HepG2 (cell line): Measurements from ENCODE around the gene CHEK2. TPM values are rescaled to one million over a fixed set of nuclear protein-coding genes. Genes with fewer than 3 reads are reported as not detected.

Source experiments
- BCL6 ChIP-seq: IDR thresholded peaks from 2 replicates; pipeline ENCODE4 v1.6.1; 2016; ENCODE audit warnings: missing genetic modification reagents, missing compliant biosample characterization
- BRD4 ChIP-seq: sonication (generic); formaldehyde crosslinking; IDR thresholded peaks from 2 replicates; pipeline ENCODE4 v1.4.0; 2020; ENCODE audit warnings: missing genetic modification reagents
- CEBPG ChIP-seq: IDR thresholded peaks from 2 replicates; pipeline ENCODE4 v1.6.1; 2016
- DNMT3B ChIP-seq: conservative IDR thresholded peaks from 2 replicates; pipeline ENCODE4 v1.6.1; 2016; ENCODE audit warnings: missing biosample characterization, control low read depth
- HOXA3 ChIP-seq: sonication (generic); formaldehyde crosslinking; IDR thresholded peaks from 2 replicates; pipeline ENCODE4 v1.5.0; 2020; ENCODE audit warnings: missing genetic modification reagents
- KLF12 ChIP-seq: sonication (generic); formaldehyde crosslinking; IDR thresholded peaks from 2 replicates; pipeline ENCODE4 v1.4.0; 2020; ENCODE audit warnings: missing genetic modification reagents, borderline replicate concordance
- NFKBIZ ChIP-seq: IDR thresholded peaks from 2 replicates; pipeline ENCODE4 v1.6.1; 2018; ENCODE audit warnings: missing genetic modification reagents, missing compliant biosample characterization
- RORA ChIP-seq: sonication (generic); formaldehyde crosslinking; IDR thresholded peaks from 2 replicates; pipeline ENCODE4 v1.5.0; 2020; ENCODE audit warnings: mild to moderate bottlenecking, missing genetic modification reagents, moderate library complexity
- TGIF2 ChIP-seq: IDR thresholded peaks from 2 replicates; pipeline ENCODE4 v1.6.1; 2016; ENCODE audit warnings: control low read depth, missing compliant biosample characterization
- ZNF138 ChIP-seq: sonication (generic); formaldehyde crosslinking; IDR thresholded peaks from 2 replicates; pipeline ENCODE4 v1.5.0; 2020; ENCODE audit warnings: mild to moderate bottlenecking, low read depth, missing genetic modification reagents
- ZNF235 ChIP-seq: sonication (generic); formaldehyde crosslinking; IDR thresholded peaks from 2 replicates; pipeline ENCODE4 v1.8.1; 2023; ENCODE audit warnings: mild to moderate bottlenecking, missing genetic modification reagents, borderline replicate concordance
- ZNF274 ChIP-seq: sonication (generic); formaldehyde crosslinking; IDR thresholded peaks from 2 replicates; pipeline ENCODE4 v1.5.1; 2020; ENCODE audit warnings: mild to moderate bottlenecking, missing genetic modification reagents
- ZNF33A ChIP-seq: sonication (generic); formaldehyde crosslinking; IDR thresholded peaks from 2 replicates; pipeline ENCODE4 v1.5.1; 2020; ENCODE audit warnings: missing genetic modification reagents, mild to moderate bottlenecking, moderate library complexity, borderline replicate concordance
- ZNF460 ChIP-seq: sonication (generic); formaldehyde crosslinking; IDR thresholded peaks from 2 replicates; pipeline ENCODE4 v1.5.1; 2020; ENCODE audit warnings: missing genetic modification reagents, mild to moderate bottlenecking, borderline replicate concordance
- ZNF501 ChIP-seq: sonication (generic); formaldehyde crosslinking; IDR thresholded peaks from 2 replicates; pipeline ENCODE4 v1.5.1; 2020; ENCODE audit warnings: mild to moderate bottlenecking, moderate library complexity, missing genetic modification reagents
- polyA plus RNA-seq, 8 experiments: library from polyadenylated mRNA; depleted of rRNA in 3 of 8; stranded (reverse) in 7 of 8; unstranded in 1 of 8; fragments of >200 nt; fragmentation: Illumina TruSeq in 4 of 8; extraction: Trizol in 4 of 8; gene quantifications; 2 replicates each; pipeline versions ENCODE4 v1.2.1 to v1.2.3, GENCODE V29; 2011 to 2016; ENCODE audit warnings: low read depth in 4 of 8, missing spikeins in 1 of 8, mixed read lengths in 1 of 8; ENCODE audit not compliant: insufficient read depth in 1 of 8
- total RNA-seq, 5 experiments: library from RNA; depleted of rRNA; stranded (reverse); fragments of >200 nt; fragmentation: Illumina TruSeq; extraction: Trizol; gene quantifications; 2 replicates each; pipeline ENCODE4 v1.2.3, GENCODE V29; 2016; ENCODE audit warnings: low read depth in 1 of 5
- TF ChIP-seq, protein P1 (sequence below): sonication (generic); formaldehyde crosslinking; IDR thresholded peaks from 2 replicates; pipeline ENCODE4 v1.5.1; 2020; ENCODE audit warnings: missing genetic modification reagents, mild to moderate bottlenecking, borderline replicate concordance
- TF ChIP-seq, protein P2 (sequence below): sonication (generic); formaldehyde crosslinking; IDR thresholded peaks from 2 replicates; pipeline ENCODE4 v1.5.0; 2020; ENCODE audit warnings: mild to moderate bottlenecking, missing genetic modification reagents, borderline replicate concordance
- TF ChIP-seq, protein P3 (sequence below): sonication (generic); formaldehyde crosslinking; conservative IDR thresholded peaks from 2 replicates; pipeline ENCODE4 v1.4.0; 2020; ENCODE audit warnings: missing genetic modification reagents
- TF ChIP-seq, protein P4 (sequence below): sonication (generic); formaldehyde crosslinking; IDR thresholded peaks from 2 replicates; pipeline ENCODE4 v1.4.0; 2020; ENCODE audit warnings: missing genetic modification reagents, borderline replicate concordance

CHEK2 gene
- total and polyA plus RNA-seq, 2 of the 13 experiments (the other 11 are each of a cell fraction or from before 2014, with no cell fraction given): 27.0 to 40.5 TPM

DNA sequence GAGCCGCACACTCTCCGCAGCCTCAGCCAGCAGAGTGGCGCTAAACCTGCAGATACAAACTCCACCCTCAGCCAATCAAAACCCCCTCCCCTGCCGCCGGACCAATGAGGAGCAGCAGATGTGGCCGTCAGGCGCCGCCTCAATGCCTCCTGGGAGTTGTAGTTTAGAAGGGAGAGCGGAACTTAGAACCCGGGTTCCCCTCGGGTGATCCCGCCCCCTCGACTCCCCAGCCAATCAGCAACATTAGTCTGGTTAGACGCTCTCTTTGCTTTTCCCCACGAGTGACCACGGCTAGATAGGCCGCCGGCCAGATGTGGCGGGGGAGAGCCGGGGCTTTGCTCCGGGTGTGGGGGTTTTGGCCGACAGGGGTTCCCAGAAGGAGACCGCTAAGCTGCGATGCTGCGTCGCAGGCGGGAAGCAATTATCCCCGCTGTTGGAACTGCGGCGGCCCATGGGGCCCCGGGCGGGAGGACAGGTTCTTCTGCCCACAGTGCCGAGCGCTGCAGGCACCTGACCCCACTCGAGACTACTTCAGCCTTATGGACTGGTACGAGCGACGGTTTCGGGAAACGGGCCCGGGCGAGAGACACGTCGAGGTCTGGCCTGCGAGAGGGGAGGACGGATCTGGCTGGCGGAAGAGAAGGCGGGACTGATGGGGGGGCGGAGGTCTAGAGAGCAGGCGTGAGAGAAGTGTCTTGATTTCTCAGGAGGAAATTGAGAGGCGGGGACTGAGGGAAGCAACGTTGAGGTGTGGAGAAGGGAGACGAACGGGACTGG lies at the start of gene CHEK2, which contains the start of gene HSCB (continued):
- TF ChIP-seq, protein P1, sequence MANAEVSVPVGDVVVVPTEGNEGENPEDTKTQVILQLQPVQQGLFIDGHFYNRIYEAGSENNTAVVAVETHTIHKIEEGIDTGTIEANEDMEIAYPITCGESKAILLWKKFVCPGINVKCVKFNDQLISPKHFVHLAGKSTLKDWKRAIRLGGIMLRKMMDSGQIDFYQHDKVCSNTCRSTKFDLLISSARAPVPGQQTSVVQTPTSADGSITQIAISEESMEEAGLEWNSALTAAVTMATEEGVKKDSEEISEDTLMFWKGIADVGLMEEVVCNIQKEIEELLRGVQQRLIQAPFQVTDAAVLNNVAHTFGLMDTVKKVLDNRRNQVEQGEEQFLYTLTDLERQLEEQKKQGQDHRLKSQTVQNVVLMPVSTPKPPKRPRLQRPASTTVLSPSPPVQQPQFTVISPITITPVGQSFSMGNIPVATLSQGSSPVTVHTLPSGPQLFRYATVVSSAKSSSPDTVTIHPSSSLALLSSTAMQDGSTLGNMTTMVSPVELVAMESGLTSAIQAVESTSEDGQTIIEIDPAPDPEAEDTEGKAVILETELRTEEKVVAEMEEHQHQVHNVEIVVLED: peak; percentile 89; the same call in 1 of the 2 replicates
- TF ChIP-seq HOXA3 (CRISPR knock-in tag) (peak; percentile 64), ZNF138 (CRISPR knock-in tag) (0 out of 2 replicates have a peak, but pooled peaks have one; percentile 15), ZNF33A (no peak), DNMT3B (CRISPR knock-in tag) (no peak), CEBPG (CRISPR knock-in tag) (no peak), RORA (CRISPR knock-in tag) (no peak), KLF12 (no peak), BCL6 (CRISPR knock-in tag) (no peak), BRD4 (CRISPR knock-in tag) (no peak), TGIF2 (no peak), ZNF460 (CRISPR knock-in tag) (no peak), NFKBIZ (no peak; the same call in 1 of the 2 replicates), ZNF274 (CRISPR knock-in tag) (no peak), ZNF501 (CRISPR knock-in tag) (peak; percentile 96), ZNF235 (no peak)
- TF ChIP-seq, protein P2, sequence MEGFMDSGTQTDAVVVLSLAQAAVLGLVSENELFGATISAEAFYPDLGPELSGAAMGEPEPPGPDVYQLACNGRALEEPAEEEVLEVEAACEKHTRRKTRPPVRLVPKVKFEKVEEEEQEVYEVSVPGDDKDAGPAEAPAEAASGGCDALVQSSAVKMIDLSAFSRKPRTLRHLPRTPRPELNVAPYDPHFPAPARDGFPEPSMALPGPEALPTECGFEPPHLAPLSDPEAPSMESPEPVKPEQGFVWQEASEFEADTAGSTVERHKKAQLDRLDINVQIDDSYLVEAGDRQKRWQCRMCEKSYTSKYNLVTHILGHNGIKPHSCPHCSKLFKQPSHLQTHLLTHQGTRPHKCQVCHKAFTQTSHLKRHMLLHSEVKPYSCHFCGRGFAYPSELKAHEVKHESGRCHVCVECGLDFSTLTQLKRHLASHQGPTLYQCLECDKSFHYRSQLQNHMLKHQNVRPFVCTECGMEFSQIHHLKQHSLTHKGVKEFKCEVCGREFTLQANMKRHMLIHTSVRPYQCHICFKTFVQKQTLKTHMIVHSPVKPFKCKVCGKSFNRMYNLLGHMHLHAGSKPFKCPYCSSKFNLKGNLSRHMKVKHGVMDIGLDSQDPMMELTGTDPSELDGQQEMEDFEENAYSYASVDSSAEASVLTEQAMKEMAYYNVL (CRISPR knock-in tag): 0 out of 2 replicates have a peak, but pooled peaks have one; percentile 17
- TF ChIP-seq, protein P3, sequence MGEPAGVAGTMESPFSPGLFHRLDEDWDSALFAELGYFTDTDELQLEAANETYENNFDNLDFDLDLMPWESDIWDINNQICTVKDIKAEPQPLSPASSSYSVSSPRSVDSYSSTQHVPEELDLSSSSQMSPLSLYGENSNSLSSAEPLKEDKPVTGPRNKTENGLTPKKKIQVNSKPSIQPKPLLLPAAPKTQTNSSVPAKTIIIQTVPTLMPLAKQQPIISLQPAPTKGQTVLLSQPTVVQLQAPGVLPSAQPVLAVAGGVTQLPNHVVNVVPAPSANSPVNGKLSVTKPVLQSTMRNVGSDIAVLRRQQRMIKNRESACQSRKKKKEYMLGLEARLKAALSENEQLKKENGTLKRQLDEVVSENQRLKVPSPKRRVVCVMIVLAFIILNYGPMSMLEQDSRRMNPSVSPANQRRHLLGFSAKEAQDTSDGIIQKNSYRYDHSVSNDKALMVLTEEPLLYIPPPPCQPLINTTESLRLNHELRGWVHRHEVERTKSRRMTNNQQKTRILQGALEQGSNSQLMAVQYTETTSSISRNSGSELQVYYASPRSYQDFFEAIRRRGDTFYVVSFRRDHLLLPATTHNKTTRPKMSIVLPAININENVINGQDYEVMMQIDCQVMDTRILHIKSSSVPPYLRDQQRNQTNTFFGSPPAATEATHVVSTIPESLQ (CRISPR knock-in tag): no peak
- TF ChIP-seq, protein P4, sequence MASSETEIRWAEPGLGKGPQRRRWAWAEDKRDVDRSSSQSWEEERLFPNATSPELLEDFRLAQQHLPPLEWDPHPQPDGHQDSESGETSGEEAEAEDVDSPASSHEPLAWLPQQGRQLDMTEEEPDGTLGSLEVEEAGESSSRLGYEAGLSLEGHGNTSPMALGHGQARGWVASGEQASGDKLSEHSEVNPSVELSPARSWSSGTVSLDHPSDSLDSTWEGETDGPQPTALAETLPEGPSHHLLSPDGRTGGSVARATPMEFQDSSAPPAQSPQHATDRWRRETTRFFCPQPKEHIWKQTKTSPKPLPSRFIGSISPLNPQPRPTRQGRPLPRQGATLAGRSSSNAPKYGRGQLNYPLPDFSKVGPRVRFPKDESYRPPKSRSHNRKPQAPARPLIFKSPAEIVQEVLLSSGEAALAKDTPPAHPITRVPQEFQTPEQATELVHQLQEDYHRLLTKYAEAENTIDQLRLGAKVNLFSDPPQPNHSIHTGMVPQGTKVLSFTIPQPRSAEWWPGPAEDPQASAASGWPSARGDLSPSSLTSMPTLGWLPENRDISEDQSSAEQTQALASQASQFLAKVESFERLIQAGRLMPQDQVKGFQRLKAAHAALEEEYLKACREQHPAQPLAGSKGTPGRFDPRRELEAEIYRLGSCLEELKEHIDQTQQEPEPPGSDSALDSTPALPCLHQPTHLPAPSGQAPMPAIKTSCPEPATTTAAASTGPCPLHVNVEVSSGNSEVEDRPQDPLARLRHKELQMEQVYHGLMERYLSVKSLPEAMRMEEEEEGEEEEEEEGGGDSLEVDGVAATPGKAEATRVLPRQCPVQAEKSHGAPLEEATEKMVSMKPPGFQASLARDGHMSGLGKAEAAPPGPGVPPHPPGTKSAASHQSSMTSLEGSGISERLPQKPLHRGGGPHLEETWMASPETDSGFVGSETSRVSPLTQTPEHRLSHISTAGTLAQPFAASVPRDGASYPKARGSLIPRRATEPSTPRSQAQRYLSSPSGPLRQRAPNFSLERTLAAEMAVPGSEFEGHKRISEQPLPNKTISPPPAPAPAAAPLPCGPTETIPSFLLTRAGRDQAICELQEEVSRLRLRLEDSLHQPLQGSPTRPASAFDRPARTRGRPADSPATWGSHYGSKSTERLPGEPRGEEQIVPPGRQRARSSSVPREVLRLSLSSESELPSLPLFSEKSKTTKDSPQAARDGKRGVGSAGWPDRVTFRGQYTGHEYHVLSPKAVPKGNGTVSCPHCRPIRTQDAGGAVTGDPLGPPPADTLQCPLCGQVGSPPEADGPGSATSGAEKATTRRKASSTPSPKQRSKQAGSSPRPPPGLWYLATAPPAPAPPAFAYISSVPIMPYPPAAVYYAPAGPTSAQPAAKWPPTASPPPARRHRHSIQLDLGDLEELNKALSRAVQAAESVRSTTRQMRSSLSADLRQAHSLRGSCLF: no peak
